ENCODE measurements around the gene QDPR. TPM values are rescaled to one million over a fixed set of nuclear protein-coding genes. Genes with fewer than 3 reads are reported as not detected.

The QDPR gene
- total and polyA plus RNA-seq, 10 of the 15 experiments (the other 5 are each of a cell fraction or from before 2014, with no cell fraction given): 3.0 to 27.7 (median 11.8) TPM

DNA sequence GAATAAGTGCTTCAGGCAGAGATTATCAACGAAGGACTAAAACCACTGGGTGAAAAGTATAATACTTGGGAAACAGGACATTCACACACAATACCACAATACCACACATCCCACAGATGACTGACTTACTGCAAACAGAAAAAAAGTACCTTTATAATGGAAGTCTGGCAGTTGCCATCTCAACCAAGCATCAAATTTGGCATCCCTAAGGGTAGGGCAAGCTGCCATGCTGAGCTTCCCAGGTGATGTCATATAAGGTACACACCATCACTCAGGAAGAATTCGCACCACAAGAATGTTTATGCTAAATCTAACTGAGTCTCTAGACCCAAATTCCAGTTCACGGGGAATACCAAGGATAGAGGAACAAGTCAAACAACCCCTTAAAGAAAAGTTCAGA, 9.1 kb downstream of the QDPR start:
- intact Hi-C loops (cut with micrococcal nuclease; ENCODE audit: unreplicated experiment) (no loop called here), in situ Hi-C loops (cut with MboI) (no loop called here)
- no peak for DNase-seq (ENCODE audit: low read depth, low spot score)
- no peak for ATAC-seq
- H4K20me1 ChIP-seq (ENCODE audit: control insufficient read depth, insufficient read depth): no peaks in the 10 kb centered on the region
- H3K27me3 ChIP-seq (replicated peaks in 1 of 2; ENCODE audit: control insufficient read depth in 2 of 2, insufficient read depth in 2 of 2, low read length in 1 of 2): no peaks in the 10 kb centered on the region
- no peak overlapping the region for H2AFZ ChIP-seq (ENCODE audit: control insufficient read depth, low read depth, low read length)
- WGBS (ENCODE audit: insufficient coverage, insufficient replicate concordance, low lambda C conversion rate, missing lambda C conversion rate): 65% methylated on average over 3 of the region's 3 CpGs
- no peak overlapping the region for H3K4me2 ChIP-seq (ENCODE audit: control insufficient read depth, insufficient read depth)
- no TSS peak for BruUV-seq (replicated peaks)
- H3K27ac ChIP-seq (ENCODE audit: control insufficient read depth, insufficient read depth): no peak overlapping the region
- ChIA-PET RAD21 (ENCODE audit: unreplicated experiment) (no interaction called here), POLR2A (no interaction called here), CTCF (no interaction called here), SMC1A (ENCODE audit: uncharacterized antibody, unreplicated experiment) (no interaction called here)
- no peak overlapping the region for H3K4me3 ChIP-seq
- H3K36me3 ChIP-seq (ENCODE audit: control insufficient read depth in 2 of 2, insufficient read depth in 2 of 2, low read length in 1 of 2): peaks cover 0 to 5% of the 10 kb centered on the region in 2 experiments; a peak in 1 of 4 replicates
- no peak for FAIRE-seq
- H3K79me2 ChIP-seq (ENCODE audit: control insufficient read depth, insufficient read depth, low read length): no peaks in the 10 kb centered on the region
- TF ChIP-seq CBX5 (IDR thresholded peaks at IDR 0.05; ENCODE audit: low read depth) (no peak), ZNF274 (IDR thresholded peaks at IDR 0.05; ENCODE audit: insufficient read depth, insufficient read length) (no peak), EZH2 (IDR thresholded peaks at IDR 0.05; ENCODE audit: borderline replicate concordance, control insufficient read depth, low read depth, low read length) (no peak), FOS (IDR thresholded peaks at IDR 0.05; ENCODE audit: borderline replicate concordance, extremely low read depth, insufficient read length) (no peak), JUND (IDR thresholded peaks at IDR 0.05; ENCODE audit: low read depth, low read length) (no peak)
- TF ChIP-seq, protein P1, sequence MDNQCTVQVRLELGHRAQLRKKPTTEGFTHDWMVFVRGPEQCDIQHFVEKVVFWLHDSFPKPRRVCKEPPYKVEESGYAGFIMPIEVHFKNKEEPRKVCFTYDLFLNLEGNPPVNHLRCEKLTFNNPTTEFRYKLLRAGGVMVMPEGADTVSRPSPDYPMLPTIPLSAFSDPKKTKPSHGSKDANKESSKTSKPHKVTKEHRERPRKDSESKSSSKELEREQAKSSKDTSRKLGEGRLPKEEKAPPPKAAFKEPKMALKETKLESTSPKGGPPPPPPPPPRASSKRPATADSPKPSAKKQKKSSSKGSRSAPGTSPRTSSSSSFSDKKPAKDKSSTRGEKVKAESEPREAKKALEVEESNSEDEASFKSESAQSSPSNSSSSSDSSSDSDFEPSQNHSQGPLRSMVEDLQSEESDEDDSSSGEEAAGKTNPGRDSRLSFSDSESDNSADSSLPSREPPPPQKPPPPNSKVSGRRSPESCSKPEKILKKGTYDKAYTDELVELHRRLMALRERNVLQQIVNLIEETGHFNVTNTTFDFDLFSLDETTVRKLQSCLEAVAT (IDR thresholded peaks at IDR 0.05): no peak
- TF ChIP-seq, protein P2, sequence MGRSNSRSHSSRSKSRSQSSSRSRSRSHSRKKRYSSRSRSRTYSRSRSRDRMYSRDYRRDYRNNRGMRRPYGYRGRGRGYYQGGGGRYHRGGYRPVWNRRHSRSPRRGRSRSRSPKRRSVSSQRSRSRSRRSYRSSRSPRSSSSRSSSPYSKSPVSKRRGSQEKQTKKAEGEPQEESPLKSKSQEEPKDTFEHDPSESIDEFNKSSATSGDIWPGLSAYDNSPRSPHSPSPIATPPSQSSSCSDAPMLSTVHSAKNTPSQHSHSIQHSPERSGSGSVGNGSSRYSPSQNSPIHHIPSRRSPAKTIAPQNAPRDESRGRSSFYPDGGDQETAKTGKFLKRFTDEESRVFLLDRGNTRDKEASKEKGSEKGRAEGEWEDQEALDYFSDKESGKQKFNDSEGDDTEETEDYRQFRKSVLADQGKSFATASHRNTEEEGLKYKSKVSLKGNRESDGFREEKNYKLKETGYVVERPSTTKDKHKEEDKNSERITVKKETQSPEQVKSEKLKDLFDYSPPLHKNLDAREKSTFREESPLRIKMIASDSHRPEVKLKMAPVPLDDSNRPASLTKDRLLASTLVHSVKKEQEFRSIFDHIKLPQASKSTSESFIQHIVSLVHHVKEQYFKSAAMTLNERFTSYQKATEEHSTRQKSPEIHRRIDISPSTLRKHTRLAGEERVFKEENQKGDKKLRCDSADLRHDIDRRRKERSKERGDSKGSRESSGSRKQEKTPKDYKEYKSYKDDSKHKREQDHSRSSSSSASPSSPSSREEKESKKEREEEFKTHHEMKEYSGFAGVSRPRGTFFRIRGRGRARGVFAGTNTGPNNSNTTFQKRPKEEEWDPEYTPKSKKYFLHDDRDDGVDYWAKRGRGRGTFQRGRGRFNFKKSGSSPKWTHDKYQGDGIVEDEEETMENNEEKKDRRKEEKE (IDR thresholded peaks at IDR 0.05): no peak
- no peaks in the 10 kb centered on the region for H3K4me1 ChIP-seq (ENCODE audit: control insufficient read depth, insufficient read depth, low read length)
- no peak overlapping the region for H3K9ac ChIP-seq (ENCODE audit: control insufficient read depth, insufficient read depth, low read length)
- no peaks in the 10 kb centered on the region for H3K9me3 ChIP-seq (replicated peaks; ENCODE audit: control insufficient read depth, insufficient read depth, low read length)
